NCI-H345 treated with DMSO at 0.1 percent for 48 hours (cell line): Measurements from ENCODE around the gene UBAC2.

Experiments
- DNase-seq: peaks from one replicate; lab custom pipeline; 2025; ENCODE audit not compliant: unreplicated experiment; lab: John Stamatoyannopoulos, UW

The UBAC2 gene

DNA sequence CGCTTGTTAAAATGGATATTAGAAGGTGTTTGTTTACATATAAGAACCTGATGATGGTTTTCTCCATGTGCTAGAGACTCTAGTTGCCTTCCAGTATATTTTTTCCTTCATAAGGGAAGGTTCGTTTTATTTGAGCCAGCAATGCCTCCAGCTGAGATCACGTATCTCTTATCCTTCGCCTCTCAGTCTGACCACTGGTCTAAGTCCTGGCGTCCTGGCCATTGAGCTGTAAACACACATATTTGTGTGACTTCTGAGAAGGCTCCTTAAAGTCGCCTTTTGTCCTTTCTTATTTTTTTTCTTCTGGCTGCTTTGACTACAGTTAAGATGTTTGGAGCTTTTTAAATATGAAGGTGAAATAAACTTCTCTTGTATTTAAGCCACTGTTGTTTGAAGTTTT lies 130.3 kb downstream of the UBAC2 start:
- no peak for DNase-seq

- no peak for DNase-seq
These were observed 131.2 kb downstream of the UBAC2 start for GRCh38 chr13:99331881-99332293.

DNA sequence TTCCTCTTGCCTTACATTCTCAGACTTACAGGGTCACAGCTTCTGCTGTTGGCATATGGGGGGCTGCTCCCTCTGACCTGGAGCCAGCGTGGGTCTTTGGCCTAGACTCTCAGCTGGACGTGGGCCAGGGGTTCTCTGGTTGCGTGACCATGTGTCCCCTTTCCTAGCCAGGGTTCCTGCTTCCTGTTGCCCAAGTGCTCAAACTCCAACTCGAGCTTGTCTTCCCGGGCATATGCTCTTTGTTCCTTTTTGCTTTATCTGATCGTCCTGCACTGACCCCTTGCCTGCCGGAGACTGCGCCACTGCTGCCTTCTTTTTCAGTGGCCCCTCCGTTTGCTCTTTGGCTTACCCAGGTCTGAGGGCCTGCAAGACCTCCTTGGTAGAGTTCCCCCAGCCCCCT lies 131.8 kb downstream of the UBAC2 start:
- no peak for DNase-seq

DNA sequence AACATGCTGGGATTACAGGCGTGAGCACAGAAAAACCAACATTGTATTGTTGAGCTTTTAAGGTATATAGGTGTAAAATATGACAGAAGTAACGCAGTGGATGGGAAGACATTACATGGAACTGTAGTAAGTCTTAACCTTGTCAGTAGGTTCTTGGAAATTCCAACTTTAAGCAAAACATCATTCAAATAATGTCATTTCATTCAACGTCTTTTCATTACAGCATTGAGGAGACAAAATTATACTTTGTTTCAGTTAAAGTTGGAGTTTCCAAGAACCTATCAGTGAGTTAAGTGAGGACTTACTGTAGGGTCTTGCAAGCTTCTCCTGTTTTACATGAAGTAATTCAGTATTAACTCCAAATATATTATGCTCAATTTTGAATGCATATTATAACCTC lies 133.6 kb downstream of the UBAC2 start:
- no peak for DNase-seq

DNA sequence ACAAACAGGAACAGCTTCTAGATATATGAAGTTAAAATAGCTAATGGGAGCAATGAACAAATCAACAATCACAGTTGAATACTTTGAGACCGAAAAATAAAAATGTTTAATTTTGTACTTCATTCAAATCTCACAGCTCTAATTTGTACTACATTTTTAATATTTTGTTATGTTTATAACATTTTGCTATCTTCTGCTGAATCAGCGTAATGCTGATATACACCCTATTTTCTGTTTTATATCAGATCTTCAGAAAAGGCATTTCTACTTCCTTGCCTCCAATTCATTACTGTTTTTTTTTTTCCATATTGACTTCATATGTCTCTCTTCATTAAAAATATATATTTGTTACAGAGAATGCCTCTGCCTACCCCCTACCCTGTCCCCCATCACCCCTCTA lies 134.4 kb downstream of the UBAC2 start:
- DNase-seq, result no peak

DNA sequence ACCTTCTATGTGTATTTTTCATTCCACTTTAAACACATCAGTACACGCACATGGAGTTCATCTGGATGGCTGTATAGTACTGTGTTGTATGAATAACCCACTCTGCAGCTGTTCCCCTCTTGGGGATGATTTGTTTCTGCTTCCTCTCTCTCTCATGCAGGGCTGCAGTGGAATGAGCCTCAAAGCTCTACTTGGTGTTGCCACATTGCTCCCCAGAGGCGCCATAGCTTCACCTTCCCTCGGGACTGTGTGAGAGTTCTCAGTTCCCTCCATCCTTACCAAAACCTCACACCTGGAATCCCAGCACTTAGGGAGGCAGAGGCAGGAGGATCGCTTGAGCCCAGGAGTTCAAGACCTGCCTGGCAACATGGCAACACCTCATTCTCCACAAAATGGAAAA lies 134.9 kb downstream of the UBAC2 start:
- no peak for DNase-seq

DNA sequence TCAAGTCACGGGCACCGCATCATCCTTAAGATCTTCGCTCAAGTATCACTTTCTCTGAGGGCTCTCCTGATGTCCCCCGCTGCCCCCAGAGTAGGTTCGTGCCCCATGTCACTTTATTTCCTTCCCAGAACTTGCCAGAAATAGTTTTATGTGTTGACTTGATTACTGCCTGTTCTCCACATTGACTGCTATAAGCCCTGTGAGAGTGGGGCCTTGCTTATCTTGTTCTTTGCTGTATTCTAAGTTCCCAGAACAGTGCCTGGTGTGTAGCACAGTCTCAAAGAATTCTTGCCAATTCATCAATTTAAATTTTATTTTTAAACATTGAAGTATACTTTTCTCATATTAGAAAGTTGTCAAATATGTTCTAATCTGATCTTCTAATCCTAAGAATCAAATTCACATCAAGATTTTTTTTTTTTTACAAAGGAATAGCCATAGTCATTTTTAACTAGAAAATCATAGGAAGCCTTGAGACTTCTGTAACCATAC lies 138.6 kb downstream of the UBAC2 start:
- DNase-seq, result no peak

DNA sequence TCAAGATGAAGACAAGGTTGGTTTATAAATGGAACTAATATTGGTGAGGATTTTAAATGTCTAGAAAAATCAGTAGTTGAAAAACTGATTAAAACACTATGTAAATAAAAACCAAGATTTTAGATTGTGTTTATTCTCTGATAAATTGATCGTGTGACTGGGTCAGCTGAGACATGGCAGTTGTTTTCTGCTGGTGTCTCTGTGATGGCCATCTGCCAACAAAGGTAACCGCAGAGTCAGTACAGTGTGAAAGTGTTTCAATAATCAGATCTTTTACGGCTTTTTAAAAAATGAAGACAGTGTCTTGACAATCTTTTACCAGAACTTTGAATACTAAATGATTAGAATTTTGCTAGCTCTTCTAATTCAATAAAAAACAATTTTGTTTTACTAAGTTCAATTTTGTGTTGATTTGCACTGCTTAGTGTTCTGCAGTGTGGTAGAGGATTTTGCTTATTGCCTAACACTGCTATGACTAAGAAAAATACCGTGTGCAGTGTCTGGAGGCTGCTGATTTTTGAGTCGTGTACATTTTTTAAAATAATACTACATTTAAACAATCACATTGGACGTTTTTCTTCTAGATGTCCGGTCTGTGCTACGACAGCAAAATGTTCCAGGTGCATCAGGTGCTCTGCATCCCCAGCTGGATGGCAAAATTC lies 139.2 kb downstream of the UBAC2 start:
- DNase-seq, result no peak

DNA sequence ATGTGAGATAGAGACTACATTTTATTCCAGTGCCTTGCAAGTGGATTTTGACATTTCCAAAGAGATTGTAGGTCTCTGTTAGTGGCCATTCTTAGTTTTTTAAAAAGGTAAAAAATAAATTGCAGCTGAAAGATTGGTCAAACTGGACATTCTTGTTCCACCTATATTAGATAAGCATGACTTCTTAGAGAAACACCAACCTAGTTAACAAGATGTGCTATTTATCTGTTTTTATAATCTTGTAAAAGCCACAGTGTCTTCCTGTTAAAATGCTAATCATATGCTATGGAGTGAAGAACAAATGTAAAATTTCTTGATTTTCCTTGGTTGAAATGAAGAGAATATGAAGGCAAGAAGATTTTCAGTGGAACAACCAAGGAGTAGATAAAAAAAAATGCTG lies 140.0 kb downstream of the UBAC2 start:
- no peak for DNase-seq

GRCh38 chr13:99341969-99342722 lies 141.5 kb downstream of the UBAC2 start:
- no peak for DNase-seq

DNA sequence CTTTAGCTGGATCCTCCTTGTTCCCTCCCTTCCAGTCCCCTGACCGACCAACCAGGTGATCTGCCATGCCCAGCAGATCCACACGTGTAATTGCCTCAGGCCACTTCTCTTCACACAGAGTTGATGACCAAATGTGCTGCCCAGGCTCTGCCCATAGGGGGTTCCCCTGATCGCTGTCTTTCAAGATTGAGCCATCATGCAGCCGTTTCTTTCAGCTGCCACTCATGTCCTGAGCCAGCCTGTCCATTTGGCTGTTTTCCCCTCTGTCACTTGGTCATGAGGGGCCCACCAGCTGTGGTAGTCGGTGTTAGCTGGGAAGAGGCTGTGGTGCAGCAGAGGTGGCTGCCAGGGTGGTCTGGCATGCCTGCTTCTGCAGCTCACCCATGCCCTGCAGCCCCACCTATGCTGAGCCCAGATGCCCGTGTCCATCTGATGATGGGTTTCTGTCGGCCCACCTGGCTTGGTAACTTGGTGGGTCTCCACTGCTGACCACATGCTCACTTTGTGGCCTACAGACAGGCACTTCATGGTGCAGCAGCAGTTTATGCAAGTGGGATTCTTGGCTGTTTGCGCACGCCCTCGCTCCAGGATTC lies 142.2 kb downstream of the UBAC2 start:
- DNase-seq, result no peak

GRCh38 chr13:99344610-99345208 lies 144.1 kb downstream of the UBAC2 start:
- DNase-seq, result no peak

GRCh38 chr13:99345345-99345744 lies 144.7 kb downstream of the UBAC2 start:
- DNase-seq, result no peak

DNA sequence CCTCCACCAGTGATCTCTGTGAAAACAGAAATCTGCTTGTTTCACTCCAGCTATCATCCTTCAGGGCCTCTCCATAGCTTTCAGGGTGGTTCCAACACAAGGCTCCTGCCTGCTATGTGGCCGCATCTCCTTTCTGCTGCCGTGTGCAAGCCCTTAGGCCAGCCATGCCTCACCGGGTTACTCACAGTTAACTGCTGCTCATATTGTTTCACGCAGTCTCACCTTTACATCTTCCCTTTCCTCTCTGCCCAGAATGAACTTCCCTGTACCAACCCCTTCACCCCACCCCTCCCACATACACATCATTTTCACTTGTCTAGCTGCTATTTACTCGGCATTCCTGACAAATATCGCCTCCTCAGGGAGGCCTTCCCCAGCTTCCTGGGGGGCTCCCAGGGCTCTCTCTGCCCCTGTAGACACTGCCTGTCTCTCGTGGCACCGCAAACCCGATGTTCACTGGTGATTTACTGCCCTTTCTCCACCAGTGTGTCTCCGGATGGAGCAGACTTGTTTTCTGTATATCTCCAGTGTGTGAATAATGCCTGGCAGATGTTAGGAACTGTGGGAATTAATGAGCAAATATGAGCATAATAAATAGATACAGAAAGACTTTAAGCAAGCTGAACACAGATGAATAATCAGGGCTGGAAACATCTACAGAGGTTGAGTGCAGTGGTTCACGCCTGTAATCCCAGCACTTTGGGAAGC lies 145.8 kb downstream of the UBAC2 start:
- no peak for DNase-seq

GRCh38 chr13:99347335-99347878 lies 146.8 kb downstream of the UBAC2 start:
- DNase-seq, result no peak

- DNase-seq, result no peak
These were observed 147.3 kb downstream of the UBAC2 start for GRCh38 chr13:99347911-99348451.

DNA sequence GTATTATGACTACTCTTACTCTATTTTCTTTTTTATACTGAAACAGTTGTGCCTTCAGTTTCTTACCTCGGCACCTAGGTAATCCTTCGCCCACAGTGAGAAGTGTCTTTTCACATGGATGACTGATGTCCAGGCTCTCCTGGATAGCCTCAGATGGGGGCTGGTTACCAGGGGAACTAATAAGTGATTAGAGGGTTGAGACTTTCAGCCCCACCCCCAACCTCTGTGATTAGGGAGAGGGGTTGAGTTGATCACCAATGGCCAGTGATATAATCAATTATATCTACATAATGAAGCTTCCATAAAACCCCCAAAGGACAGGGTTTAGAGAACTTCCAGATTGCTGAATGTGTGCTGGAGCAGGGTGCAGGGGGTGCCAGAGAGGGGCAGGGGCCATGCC lies 149.5 kb downstream of the UBAC2 start:
- DNase-seq, result no peak

- DNase-seq, result no peak
These were observed 151.1 kb downstream of the UBAC2 start for GRCh38 chr13:99351772-99352171.

GRCh38 chr13:99352351-99353245 lies 151.9 kb downstream of the UBAC2 start:
- no peak for DNase-seq

- DNase-seq, result no peak
These were observed 152.6 kb downstream of the UBAC2 start for GRCh38 chr13:99353246-99353600.
